HG02852 (cell line): ENCODE measurements around the gene TNRC18.
"Not testable (repeated sequence)": the region's sequence is repeated elsewhere in the genome, so short reads cannot be mapped to it uniquely, and the experiment has no call there.

Experiments used
- ATAC-seq: cut with Tn5 transposase; IDR thresholded peaks from one replicate; pipeline ENCODE4 v1.9.1; 2021; ENCODE audit warnings: mild to moderate bottlenecking, moderate library complexity; ENCODE audit not compliant: unreplicated experiment

TNRC18 gene

GRCh38 chr7:5279734-5280133, 143.9 kb downstream of the TNRC18 start:
- ATAC-seq: no peak

GRCh38 chr7:5278766-5279165, 144.9 kb downstream of the TNRC18 start:
- ATAC-seq: no peak

DNA sequence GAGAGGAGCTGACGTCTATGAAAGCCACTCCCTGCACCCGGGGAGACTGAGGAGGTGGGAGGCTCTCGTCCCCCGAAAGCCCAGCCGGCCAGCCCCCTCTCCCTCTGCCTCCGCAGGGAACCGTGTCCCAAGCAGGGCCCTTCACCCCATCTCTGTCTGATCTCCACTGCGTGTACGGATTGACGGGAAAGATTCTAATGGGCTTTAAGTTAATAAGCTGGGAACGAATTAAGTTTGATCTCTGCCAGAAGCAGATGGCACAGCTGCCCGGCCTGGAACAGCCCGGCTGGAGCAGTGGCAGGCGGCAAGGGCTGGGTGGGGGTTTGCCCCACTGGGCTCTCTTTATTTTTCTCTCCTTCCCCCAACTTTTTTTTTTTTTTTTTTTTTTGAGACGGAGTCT, 147.0 kb downstream of the TNRC18 start:
- no peak for ATAC-seq

- not testable (repeated sequence) for ATAC-seq
These were observed 147.5 kb downstream of the TNRC18 start for GRCh38 chr7:5276123-5276522.

DNA sequence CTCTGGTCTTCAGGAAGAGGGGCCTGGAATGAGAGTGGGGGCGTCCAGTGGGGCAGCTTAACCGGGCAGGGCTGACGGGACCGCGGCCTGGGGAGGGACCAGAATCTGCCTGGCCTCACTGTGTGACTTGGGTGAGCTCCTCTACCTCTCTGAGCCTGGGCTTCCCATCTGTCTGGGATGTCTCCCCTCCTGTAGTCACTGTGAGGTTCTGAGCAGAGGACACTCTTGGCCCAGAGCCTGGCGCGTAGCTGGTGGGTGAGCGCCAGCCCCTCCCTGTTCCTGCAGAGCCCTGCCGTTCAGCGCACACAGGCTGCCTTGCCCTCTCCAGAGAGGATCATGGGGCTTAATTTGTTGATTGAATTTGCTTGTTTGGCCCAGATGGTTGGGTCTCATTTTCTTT, 148.1 kb downstream of the TNRC18 start:
- not testable (repeated sequence) for ATAC-seq

DNA sequence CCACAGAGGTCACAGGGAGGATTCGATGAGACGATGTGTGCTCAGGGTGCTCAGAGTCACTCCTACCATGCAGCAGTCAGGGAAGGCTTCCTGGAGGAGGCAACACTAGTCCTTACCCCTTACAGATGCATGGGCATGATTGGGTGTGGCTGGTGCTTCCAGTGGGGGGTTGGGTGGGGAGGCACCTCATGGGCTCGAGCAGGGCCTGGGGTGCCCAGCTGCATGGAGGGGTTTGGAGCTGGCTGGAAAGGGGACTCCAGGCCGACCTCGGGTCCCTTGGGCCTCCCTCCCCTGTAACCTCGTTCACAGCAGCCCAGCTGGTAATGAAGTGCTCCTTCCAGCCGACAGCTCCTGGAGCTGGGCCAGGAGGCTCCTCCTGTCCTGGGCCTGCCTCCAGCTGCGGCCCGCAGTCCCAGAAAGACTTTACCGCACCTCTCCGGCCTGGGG, 148.6 kb downstream of the TNRC18 start:
- ATAC-seq: not testable (repeated sequence)

DNA sequence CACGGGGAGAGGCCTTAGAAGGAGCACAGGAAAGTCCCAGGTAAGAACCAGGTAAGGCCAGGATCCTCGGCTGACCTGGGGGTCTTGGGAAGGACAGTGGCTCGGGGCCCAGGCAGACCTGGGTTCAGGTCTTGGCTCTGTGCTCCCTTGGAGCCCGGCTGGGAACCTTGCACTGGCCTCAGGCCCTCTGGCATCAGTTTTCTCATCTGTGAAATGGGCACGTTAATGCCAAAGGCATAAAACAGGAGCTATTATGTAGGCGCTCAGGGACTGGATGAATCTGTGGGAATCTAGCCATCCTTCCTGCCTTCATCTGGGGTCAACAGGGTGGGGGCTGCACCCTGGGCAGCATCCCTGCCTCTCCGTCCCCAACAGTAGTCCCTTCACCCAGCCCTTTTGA, 149.2 kb downstream of the TNRC18 start:
- no peak for ATAC-seq

GRCh38 chr7:5273831-5274405, 149.7 kb downstream of the TNRC18 start:
- not testable (repeated sequence) for ATAC-seq

GRCh38 chr7:5270788-5271187, 152.8 kb downstream of the TNRC18 start:
- ATAC-seq: no peak

DNA sequence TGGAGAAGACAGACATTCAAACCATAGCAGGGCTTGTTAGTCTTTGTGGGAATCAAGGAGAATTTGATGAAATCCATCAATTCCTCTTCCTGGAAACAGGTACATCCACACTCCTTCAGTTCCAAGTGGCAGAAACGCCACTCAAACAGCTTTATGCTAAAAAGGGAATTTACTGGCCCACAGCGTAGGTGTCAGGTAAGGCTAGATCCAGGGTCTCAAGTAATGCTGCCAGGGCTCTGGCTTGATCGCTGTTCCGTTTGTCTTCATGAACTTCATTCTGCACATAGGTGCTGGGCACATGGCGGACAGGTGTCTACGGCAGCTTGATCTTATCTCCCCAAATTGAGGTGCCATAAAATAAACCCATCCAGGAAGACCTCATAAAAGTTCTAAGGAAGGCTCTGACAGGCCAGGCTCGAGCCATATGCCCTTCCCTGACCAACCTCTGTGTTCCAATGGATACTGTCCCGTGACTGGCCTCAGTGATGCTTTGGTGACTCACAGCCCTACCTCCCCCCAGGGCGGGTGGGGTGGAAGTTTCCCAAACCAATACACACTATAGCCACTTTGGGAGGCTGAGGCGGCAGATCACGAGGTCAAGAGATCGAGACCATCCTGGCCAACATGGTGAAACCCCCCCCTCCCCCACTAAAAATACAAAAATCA, 153.5 kb downstream of the TNRC18 start:
- ATAC-seq: not testable (repeated sequence)

DNA sequence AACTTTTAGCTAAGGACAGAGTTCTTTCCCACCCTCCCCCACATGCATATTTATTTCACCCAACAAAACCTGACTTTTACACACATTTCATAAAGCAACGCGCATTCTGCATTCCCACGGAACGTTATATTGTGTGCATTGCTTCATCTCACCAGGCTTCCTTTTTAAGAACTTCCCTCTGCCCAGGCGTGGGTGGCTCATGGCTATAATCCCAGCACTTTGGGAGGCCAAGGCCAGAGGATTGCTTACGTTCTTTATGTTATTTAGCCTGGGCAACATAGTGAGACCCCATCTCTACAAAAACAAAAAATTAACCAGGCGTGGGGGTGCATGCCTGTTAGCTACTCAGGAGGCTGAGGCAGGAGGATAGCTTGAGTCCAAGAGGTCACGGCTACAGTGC, 155.8 kb downstream of the TNRC18 start:
- ATAC-seq: not testable (repeated sequence)

DNA sequence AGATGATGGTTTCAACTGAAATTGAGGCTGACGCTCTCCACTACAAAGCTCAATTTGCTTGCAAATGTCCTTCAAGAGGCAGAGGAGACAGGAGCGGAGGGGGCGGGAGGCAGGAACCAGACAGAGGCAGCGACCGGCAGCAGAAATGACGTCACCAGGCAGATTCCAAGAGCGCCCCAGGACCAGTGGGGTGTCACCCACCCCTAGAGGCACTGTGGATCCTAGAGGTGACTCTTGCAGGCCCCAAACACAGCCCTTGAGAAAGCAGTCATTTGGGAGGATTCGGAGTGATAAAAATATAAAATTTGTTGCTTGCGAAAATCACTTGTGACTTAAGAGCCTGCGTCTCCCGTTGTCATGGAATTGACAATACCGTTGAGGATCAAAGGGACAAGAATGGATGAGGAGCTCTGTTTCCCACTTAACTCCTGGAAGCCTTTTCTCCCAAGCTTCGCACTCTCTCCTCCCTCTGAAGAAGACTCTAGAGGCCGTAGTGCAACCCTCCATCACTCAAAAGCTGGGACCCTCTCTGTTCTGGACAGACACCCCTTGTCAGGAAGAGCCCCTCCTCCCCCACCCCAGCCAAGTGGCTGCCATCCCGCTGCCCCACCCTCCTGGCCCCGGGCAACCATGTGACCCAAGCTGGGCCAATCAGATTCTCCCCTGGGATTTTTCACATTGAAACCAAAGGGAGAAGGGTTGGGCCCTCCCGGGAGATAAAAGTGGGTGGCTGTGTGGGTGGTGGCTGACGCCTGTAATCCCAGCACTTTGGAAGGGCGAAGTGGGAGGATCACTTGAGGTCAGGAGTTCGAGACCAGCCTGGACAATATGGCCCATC, 157.2 kb downstream of the TNRC18 start:
- no peak for ATAC-seq

DNA sequence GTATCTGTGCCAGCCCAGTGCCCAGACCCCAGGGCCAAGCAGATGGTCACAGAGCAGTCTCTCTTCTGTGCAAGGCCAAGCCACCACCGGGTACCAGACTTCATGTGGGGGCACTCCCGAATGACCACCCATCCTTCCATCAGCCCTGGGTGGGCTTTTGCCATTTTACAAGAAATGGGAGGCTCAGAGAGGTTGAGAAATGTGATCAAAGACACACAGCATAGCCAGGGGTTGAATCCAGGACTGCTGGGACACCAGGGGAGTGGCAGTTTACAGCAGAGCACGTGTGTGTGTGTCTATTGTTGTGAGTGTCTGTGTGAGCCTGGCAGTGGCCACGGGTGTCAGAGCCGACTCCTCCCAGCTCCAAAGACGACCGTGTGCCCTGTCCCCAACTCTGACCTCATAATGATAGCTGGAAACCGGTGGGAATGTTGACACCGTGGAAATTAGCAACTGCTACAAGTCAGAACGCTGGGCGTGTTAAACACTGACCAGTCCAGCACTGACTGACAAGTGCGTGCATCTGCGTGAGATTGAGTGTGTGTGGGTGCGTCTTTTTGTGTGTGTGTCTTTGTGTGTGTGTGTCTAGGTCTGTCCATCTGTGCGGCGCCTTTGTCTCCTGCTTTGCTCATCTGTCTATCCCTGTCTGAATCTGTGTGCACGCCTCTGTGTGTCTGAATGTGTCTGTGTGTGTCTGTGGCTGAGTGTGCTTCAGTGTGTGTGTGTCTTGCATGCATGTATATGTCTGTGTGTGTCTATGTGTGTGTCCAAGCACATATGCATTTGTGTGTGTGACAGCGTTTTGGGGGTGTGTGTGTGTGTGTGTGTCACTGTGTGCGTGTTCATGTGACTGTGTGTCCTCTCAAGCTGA, 158.1 kb downstream of the TNRC18 start:
- no peak for ATAC-seq

DNA sequence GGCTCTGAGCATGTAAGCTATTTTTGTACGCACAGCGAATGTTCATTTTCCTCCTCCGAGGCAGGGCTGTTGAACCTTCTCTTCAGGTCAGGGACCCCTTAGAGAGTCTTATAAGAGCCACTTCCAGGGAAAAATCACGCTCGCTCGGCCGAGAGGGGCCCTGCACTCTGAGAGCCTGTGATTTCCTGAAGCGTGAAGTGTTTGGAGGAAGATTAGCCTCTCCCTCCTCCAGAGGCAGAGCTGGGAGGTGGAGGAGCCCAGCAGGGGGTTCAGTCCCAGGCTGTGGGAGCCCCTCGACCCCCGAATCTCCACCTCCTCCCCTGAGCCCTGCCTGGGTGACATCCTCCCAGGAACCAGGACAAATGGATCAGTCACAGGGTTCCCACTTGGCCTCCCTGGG, 160.6 kb downstream of the TNRC18 start:
- ATAC-seq: not testable (repeated sequence)

GRCh38 chr7:5260530-5261068, 163.0 kb downstream of the TNRC18 start:
- not testable (repeated sequence) for ATAC-seq
